ENCODE results near the gene SLC35D1.
A peak's percentile ranks its signal among the peaks of the same experiment; 100 is the strongest.

SLC35D1 gene

DNA sequence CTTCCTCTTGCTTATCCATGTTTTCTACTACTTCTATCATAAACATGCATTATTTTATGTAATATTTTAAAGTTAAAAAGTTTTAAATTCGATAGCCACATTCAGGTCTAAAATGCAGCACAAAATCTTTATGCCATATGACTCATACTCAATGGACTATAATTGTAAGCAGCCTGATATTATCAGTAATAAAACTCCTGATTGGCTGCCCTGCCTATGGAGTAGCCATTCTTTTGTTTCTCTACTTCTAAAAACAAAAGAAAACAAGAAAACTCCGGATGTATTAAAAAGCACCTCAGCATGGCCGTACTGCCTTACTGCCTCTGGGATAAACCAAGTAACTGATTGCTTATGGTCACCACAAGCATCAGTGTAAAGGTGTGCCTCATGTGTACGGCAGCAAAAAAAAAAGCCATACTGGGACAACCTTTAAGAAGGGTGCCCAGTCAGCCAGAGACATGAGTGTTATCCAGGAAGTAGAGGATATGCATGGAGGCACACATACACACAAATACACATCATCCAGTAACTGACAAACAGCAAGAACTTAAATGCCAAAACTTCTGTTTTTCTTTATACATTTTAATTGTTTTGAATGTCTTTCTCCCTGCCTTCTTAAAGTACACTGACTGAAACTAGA lies 9.2 kb downstream of the SLC35D1 start:
- DNase-seq (ENCODE audit: low spot score): no peak

DNA sequence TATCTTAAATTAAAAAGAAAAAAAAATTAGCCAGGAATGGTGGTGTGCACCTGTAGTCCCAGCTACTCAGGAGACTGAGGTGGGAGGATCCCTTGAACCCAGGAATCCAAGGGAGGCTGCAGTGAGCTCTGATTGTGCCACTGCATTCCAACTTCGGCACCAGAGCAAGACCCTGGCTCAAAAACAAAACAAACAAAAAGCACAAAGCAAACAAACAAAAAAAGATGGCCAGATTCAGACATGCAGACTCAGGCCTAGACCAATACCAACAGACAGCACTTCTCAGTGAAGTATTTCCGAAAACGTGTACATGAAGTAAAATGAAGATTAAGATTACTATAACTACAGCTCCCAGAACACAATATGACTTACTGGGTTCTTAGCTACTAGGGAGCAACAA lies 10.6 kb downstream of the SLC35D1 start:
- no peak for DNase-seq (ENCODE audit: low spot score)

DNA sequence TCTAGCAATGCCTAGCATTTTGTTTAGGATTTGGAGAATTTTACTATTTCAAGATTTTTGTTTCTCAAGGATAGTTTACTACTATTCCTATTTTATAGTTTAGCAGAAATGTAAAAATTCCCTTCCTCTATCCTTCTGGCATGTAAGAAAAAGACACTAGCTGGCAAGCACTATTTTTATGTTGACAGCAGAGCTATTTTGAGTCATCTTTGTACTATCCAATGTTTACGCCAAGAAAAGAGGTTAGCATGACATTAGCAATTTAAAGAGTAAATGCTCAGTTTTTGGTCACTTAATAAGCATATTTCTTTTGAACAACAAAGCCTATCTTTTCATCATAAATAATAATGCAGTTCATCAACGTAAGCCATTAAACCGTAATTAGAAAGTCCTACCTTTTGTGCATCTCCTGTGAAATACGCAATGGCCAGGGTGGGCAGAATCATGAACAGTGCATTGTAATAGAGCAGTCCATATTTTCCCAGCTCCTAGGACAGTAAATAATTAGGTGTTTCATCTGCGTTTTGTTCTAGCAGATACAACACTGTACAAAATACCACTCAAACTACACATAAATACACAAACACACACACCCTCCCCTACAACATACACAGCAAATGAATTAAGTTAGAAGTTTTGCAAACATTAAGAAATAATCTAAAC lies 12.0 kb downstream of the SLC35D1 start:
- no peak for DNase-seq (ENCODE audit: low spot score)

DNA sequence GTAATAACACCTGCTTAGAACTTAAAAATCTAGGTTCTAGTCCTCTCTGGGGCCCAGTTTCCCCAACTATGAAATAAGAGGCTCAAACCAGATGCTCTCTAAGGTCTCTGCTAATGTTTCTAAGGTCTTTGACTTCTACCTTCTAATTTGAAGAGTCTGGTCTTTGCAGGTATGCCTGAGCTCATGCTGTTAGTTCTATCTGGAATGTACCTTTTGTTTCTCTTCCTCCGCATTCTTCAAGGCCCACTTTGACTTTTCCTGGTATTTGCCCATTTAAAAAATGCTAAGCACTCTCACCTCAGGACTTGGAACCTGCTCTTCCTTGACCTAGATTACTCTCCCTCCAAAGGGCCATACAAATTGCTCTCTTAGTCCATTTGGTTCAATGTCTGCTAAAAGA lies 13.5 kb downstream of the SLC35D1 start:
- DNase-seq (ENCODE audit: low spot score): no peak

DNA sequence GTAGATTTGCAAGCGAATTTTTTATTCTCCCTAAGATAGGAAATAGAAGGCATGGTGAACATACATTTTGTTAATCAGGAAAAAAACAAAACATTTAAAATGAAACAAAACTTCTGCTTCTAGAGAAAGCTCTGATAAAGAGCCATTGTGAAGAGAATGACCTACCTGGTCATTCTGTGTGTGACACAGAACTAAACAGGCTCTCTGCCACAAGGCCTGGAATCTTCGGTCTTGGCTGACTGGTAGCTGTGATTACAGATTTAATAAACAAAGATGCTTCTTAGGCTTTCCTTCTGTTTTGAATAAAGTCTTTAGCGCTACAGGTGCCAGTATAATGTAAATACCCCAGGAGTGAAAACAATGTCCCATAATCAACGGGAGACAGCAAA lies 22.1 kb downstream of the SLC35D1 start:
- DNase-seq (ENCODE audit: low spot score): no peak

DNA sequence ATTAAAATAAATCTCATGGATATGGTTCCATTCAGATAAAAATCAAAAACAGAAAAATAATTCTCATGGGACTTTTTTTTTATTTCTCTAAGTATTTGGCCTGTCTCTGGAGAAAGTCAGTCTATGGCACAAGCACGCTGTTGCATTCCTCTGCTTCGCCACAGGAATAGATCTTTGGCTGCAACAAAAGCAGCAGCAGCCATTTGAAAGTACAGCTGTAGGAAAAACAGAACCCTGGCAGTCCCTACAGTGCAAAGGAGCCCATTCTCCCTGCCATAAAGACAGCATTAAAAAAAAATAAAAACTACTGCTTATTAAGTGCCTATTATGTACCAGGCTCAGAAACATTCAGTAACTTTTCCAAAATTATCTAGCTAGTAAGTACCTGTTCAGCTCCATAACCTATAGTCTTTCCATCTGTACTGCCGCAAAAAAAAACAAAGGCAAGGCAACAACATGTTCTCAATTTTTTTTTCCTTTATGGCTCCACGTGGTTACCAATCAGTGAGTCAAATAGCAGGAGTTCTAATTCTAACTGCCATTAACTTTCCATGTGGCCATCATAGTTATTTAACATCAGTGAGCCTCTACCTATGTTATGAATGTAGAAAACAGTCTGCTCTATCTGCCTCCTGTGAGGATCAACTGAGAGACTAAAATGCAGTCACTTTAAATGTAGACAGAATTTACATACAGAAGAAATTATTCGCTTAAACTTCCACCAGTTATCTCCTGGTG lies 22.7 kb downstream of the SLC35D1 start:
- no peak for DNase-seq (ENCODE audit: low spot score)

DNA sequence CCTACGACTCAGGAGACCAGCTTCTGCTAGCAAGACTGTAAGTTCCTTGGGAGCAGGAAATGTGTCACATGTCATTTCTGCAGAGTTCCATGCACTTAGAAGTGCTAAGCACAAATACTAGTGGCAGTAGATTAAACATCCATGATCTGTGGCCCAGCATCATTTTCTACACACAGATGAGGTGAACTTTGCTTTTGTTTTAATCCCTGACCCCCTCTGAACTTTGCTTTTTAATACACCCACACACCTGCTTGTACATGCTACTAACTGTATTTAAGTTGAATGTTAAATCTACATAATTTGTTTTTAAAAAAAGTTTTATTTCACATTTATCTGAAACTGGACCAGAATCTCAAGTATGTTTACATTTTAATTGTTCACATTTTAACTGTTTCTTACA lies 24.5 kb downstream of the SLC35D1 start:
- DNase-seq (ENCODE audit: low spot score): no peak

DNA sequence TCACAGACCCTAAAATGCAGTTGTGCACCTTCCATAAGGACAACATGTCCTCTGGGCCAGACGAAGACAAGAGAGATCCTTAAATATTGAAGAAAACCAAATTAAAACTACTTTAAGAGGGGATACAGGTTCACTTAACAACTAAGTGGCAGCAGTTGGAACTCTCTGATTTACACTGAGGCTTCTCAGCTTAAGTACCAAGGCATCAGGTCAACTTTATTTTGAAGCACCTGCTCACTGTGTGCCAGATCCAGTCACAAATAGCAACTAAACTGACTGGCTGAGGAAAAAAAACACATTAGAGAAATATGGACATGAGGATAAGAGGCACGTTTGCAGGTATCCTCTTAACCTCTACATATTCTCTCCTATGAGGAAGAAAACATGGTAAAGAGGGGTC lies 33.2 kb downstream of the SLC35D1 start:
- no peak for DNase-seq (ENCODE audit: low spot score)

DNA sequence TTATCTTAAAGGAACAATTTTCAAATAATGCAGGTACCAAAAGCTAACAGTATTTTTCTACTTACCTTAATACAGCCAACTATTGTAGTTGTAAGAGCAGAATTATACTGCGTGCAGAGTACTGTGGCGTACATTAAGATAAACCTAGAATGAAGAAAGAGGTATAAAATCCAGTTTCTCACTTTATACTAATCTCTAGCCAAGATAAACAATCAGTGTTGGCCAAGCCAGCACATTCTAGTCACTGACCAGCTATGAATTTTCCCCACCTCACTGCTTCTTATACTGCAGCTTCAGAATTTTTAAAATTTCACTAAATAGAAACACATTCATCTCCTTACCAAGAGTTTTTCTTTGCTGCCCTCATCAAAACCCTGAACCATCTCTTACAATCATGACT lies 33.6 kb downstream of the SLC35D1 start:
- DNase-seq (ENCODE audit: low spot score): no peak

DNA sequence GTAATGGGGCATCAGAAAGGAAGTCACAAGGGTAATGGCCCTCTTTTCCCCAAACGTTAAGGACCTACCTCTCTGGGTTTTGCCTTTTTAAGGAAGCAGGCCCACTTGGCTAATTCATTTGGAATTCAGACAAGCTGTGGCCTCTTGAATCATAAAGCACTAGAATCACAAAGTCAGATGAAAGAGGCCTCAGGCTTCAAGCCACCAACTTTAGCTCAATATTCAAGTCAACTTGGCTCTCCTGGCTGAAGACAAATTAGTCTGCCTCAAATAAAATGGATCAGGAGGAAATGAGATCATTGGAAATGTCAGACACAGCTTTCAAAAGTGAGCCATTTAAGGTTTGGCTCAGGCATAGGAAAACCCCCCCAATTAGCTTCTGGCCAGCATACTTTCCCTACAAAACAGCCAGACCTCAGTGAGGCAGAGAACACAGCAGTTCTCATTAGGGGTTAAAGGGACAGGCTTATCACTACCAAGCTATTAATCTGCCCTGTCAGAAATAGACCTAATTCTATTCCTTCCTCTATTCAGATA lies 34.3 kb downstream of the SLC35D1 start:
- no peak for DNase-seq (ENCODE audit: low spot score)

DNA sequence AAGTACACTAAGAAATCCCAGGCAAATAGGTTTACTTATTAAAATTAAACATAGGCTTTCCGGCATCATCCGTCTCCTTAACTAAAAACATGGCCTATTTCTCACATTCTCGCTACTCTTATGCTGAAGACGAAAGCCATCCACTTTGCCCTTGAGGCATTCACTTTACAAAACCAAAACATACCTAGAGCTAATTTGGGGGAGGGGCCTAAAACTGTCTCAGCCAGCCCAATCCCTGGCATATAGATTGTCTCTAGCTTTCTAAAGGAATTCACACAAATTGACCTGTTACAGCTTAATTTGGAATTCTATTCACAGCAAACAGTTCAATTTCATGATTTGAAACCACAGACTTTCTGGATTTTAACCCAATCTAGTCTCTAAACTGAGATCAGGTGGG lies 34.8 kb downstream of the SLC35D1 start:
- no peak for DNase-seq (ENCODE audit: low spot score)

DNA sequence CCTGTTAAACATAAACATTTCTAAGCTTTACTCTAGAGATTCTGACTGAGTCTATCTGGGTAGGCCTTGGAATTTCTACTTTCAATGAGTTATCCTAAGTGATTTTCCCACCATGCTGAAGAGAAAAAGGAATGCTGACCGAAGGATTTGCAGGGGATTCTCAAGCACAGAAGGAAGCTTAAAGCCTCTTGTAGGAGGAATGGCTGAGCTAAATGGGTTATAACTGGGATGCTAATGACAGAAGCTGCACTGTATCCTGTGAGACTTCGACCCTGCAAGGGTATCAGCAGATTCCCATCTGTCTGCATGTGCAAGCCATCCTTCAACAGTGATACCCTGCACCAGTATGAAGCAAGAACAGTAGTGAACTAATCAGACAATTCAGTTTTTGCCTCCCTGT lies 35.4 kb downstream of the SLC35D1 start:
- DNase-seq (ENCODE audit: low spot score): no peak

DNA sequence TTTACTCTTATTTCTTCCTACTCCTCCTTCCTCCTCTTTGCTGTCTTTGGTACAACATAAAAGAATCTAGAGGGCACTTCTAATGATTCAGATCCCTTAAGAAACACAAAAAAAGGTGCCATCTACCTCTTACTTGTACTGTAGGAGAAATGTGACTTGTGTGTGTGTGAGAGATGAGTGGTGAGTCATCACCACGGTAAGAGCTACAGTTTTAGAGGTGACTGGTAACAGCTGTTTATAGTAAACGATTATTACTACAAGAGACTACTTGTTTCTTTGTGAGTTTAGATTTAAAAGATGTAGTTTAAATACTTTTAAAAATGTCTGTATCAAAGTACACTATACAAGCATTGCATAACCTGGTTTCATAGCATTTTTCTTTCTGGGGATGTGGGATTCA lies 40.4 kb downstream of the SLC35D1 start:
- no peak for DNase-seq (ENCODE audit: low spot score)

DNA sequence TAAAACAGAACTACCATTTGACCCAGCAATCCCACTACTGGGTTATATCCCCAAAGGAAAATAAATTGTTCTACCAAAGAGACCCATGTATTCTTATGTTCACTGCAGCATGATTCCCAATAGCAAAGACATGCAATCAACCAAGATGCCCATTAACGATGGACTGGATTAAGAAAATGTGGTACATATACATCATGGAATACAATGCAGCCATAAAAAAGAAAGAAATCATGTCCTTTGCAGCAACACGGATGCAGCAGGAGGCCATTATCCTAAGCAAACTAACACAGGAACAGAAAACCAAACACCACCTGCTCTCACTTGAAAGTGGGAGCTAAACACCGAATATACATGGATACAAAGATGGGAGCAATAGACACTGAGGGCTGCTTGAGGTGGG lies 44.2 kb downstream of the SLC35D1 start:
- no peak for DNase-seq (ENCODE audit: low spot score)

DNA sequence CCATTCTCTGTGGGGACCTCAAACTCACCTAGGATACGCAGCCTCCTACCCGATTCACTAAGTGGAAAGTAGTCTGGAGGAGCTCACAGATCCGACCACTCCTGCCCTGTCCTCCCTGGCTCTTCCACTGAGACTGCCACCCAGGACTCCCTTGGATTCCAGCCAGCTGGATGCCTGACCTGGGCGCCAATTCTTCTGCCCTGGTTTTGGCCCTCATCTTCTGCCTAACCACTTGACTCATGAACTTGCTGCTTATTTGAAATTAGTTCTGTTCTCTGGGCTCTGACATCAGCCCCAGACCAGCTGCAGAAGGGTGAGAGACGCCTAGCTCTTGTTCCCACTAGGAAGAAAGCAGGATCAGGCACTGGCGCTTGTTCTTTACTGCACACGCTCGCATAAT lies 48.9 kb downstream of the SLC35D1 start:
- DNase-seq (ENCODE audit: low spot score): no peak

DNA sequence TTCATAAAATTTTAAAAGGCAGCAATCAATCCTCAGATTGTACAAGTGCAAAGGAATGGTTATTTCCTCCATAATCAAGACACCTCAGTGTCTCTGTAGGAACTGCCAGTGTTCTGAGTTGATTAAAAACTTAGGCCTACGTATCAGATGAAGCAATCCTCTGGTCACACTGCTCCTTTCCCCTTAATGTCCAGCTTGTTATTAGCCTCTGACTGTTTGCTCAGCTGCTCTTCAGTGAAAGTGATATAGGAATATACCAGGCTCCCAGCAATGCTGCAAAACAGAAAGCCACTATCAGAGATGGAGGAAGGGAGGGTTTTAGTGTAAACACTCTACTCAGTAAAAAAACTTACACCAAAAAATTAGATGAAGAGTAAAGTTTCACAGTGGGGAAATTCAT lies 49.8 kb downstream of the SLC35D1 start:
- no peak for DNase-seq (ENCODE audit: low spot score)

DNA sequence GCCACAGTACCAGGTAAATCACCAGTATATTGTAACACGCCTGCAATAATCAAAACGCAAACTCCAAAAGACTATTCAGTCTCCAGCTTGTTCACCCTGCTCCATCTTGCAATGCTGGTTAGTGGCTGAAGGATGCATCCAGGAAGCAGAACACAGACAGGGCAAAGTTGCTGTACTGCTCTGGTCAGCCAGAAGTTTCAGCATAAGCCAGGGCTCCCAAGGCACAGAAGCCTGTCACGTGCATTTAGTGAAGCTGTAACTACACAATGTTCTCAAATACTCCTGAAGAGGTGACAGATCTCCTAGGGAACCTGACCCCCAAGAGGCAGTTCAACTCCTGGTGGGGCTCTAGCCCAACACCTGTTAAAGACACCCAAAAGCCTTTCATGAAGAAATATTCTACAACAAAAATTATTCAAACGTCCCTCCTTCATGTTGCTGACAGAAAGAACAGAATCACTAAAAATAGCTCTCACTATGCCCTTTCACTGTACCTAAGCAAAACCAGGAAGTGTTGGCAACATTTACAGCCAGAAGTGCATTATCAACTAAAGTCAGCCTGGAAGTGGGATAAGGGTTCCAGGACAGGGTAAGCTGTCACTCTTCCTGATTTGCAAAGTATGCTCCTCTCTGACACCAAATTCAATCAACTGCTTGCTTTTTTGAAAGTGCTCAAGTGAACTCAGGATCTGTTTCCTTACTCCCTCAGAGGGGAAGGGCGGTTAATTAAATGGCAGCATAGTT lies 52.1 kb downstream of the SLC35D1 start:
- DNase-seq (ENCODE audit: low spot score): no peak

DNA sequence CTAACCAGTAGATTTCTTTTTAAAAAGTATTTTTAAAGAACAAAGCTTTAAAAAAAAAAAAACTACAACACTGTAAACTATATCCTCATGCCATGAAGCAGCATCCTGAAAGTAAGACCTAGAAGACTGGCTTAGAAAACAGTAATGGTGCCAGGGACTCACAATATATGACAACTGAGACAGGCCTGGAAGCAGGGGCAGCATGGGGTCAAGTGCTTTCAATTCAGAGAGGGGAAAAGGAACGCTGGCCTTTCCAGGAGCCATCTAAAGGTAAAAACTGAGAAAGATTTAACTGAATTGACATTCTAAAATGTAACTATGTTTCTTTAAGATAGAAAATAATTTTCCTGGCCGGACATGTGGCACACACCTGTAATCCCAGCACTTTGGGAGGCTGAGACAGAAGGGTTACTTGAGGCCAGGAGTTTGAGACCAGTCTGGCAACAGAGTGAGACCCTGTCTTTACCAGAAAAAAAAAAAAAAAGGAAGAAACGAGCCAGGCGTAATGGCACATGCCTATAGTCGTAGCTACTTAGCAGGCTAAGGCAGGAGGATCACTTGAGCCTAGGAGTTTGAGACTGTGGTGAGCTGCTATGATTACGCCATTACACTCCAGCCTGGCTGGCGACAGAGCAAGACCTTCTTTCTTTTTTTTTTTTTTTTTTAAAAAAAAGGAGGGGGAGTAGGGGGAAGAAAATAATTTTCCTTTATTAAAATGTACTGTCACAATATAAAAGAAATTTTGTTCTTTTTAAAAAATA lies 54.1 kb downstream of the SLC35D1 start:
- DNase-seq (ENCODE audit: low spot score): no peak

DNA sequence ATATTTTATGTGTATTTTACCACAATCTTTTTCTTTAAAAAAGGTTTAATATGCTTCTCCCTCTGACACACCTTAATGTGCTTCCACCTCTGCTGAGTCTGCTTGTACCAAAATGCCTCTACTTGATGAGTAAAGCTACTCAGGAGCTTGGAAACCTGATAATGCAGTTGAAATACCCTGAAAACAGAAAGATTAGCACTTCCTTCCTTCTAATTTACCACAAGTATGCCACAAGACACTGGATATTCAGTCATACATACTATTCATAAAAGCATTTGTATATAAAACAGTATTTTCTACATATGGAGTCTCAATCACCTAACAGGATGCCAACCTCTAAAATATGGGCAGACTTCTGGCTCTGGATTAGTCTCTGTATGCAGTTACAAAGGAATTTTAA lies 55.0 kb downstream of the SLC35D1 start:
- DNase-seq (ENCODE audit: low spot score): no peak

DNA sequence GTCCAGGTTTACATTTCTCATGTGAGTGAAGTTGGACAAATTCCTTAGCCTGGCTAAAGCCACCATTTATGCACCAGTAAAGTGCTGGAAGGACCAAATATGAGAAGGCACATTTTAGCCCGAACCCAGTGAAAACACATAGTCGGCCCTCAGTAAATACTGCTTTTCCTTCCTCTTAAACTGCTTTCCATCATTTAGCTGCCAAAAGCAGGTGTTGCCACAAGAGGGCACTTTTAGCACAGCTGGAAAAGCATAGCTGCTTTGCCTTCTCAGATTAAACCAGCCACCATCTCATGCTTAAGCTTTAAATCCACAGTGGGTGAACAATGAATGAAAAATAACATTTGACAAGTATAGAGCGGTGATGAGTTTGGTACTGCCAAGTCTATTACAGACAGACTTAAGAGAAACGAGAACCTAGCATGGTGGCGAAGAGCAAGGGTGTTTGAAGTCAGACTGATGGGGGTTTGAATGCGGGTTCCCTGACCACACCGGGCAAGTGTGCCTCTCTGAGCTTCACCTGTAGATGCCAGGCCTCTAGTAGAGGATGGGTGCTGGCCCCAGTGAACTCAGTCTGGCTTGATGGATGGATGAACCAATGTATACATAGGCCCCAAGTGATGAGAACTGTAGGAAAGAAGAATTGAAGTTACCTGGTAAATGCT lies 57.8 kb downstream of the SLC35D1 start:
- DNase-seq (ENCODE audit: low spot score): peak; percentile 67

DNA sequence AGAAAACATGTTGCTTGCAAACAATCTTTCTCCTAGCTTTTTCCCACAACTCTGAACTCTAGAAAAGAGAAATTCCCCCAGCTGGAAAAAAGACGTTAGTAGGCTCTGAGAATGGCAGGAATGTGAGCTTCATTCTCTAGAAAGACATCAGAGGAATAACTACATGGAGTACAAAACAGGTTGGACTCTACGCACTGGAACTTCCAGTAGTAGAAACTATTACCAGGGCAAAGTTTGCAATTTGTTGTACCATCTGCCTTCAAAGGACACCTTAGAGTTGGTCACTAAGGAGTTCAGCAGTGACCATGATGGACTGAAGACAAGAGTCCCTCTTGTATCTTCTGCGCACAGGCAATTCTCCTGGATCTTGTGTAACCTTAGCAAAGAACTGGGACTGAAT lies 60.9 kb downstream of the SLC35D1 start:
- DNase-seq (ENCODE audit: low spot score): no peak

Measured in CD4-positive, alpha-beta T cell treated with Interleukin-6 at 100 ng/mL for 8 hours (primary cell).